Measurements from ENCODE around the gene C11orf98. TPM values are rescaled to one million over a fixed set of nuclear protein-coding genes. Genes with fewer than 3 reads are reported as not detected.

C11orf98 gene
- total RNA-seq, 1 experiment from 2014 or later, result 81.2 TPM

DNA sequence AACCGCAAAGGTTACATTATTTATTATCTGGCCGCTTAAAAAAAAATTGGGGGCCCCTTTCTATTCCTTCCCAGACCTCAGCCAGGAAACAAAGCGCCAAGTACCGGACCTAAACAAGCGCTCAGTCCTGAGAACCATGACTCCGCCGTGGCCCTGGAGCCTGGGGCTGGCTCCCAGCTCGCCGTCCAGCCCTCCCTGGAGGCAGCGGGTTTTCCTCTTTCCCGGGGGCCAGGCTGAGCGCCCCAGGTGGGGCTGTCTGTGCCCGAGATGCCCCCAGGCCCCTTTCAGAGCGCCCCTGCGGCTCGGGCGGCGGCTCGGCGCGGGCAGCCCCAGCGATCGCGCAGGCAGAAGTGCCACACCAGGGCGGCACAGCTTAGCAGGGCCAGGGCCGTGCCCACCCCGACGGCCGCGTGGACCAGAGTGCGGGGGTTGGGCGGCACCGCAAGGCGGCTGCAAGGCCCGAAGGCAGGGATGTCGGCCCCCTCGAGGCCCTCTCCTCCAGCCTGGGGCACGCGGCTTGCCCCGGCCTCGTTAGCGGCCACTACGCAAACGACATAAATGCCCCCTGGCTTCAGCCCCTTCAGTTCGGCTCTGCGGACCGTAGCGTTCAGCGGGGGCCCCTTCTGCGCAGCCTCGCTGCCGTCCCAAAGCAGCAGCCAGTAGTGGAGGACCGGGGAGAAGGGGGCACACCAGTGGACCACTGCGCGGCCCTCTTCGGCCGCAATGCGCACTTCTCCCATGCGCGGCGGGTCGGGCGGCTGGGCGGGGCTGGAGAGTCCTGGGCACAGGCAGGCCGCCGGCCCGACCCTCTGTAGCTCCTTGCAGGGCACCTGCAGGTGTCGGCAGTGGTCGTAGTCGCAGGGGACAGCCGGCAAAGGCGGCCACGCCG lies 22.7 kb upstream of the C11orf98 start:
- Mint-ChIP-seq H3K27ac (ENCODE audit: low read depth, unreplicated experiment) (no peak overlapping the region), H3K9me3 (ENCODE audit: unreplicated experiment) (no peaks in the 10 kb centered on the region), H3K27me3 (ENCODE audit: insufficient read depth, unreplicated experiment) (no peaks in the 10 kb centered on the region), H3K4me3 (ENCODE audit: unreplicated experiment) (no peak overlapping the region), H3K36me3 (ENCODE audit: insufficient read depth, unreplicated experiment) (peaks cover 38% of the 10 kb centered on the region), H3K4me1 (ENCODE audit: insufficient read depth, unreplicated experiment) (peaks cover 19% of the 10 kb centered on the region)
- TF ChIP-seq, protein P1, sequence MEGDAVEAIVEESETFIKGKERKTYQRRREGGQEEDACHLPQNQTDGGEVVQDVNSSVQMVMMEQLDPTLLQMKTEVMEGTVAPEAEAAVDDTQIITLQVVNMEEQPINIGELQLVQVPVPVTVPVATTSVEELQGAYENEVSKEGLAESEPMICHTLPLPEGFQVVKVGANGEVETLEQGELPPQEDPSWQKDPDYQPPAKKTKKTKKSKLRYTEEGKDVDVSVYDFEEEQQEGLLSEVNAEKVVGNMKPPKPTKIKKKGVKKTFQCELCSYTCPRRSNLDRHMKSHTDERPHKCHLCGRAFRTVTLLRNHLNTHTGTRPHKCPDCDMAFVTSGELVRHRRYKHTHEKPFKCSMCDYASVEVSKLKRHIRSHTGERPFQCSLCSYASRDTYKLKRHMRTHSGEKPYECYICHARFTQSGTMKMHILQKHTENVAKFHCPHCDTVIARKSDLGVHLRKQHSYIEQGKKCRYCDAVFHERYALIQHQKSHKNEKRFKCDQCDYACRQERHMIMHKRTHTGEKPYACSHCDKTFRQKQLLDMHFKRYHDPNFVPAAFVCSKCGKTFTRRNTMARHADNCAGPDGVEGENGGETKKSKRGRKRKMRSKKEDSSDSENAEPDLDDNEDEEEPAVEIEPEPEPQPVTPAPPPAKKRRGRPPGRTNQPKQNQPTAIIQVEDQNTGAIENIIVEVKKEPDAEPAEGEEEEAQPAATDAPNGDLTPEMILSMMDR (IDR thresholded peaks at IDR 0.05; ENCODE audit: unreplicated experiment), result no peak
- intact Hi-C loops (cut with micrococcal nuclease), result no loop called here
- ChIA-PET POLR2A (interaction anchor here (0.6 to 1.7 kb wide), 5 partner anchors 16 to 1582 kb away, joined by 3 to 4 read pairs (median 3); partner anchors contain the start of genes TAF6L and UQCC3), CTCF (no interaction called here)
- DNase-seq (ENCODE audit: unreplicated experiment), result no peak
- no TSS peak for BruUV-seq (replicated peaks)

DNA sequence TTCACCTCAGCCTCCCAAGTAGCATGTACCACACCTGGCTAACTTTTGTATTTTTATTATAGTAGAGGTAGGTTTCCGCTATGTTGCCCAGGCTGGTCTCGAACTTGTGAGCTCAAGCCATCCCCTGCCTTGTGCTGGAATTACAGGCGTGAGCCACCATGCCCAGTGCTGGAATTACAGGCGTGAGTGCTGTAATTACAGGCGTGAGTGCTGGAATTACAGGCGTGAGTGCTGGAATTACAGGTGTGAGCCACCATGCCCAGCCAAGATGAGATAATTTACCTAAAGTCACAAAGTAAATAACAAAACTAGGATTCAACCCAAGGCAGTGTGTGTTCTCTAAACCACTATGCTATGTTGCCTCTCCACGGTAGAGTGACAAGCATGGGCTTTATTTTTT lies 17.5 kb upstream of the C11orf98 start:
- CTCF ChIA-PET, result interaction anchor here (1.1 kb wide), 1 partner anchor 41 kb away, joined by 6 read pairs; no protein-coding TSS in a partner anchor
- intact Hi-C loops (cut with micrococcal nuclease), result no loop called here
- Mint-ChIP-seq H3K9me3 (ENCODE audit: unreplicated experiment) (no peaks in the 10 kb centered on the region), H3K4me1 (ENCODE audit: insufficient read depth, unreplicated experiment) (peaks cover 14% of the 10 kb centered on the region), H3K36me3 (ENCODE audit: insufficient read depth, unreplicated experiment) (peaks cover 11% of the 10 kb centered on the region), H3K27me3 (ENCODE audit: insufficient read depth, unreplicated experiment) (no peaks in the 10 kb centered on the region), H3K4me3 (ENCODE audit: unreplicated experiment) (no peak overlapping the region), H3K27ac (ENCODE audit: low read depth, unreplicated experiment) (no peak overlapping the region)
- POLR2A ChIA-PET, result no interaction called here
- TF ChIP-seq, protein P1 (IDR thresholded peaks at IDR 0.05; ENCODE audit: unreplicated experiment), result no peak
- DNase-seq (ENCODE audit: unreplicated experiment), result no peak
- no TSS peak for BruUV-seq (replicated peaks)

DNA sequence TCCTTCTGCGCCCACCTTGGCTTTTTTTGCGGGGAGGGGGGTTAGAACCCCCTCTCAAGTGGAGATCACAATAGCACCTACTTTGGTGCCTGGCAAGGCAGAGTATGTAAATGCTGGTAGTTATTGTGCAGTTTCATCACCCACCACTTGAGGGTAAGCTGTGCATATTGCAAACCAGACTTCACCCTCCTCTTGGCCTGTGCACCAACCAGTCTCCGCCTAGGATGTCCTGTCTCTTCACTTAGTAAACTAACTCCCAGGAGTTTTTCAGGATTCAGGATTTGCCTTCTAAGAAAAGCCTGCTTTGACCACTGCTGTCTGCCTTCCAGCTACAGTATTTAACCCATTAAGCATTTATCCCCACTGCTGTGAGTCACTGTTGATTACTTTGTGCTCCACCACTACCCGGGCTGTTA lies 15.8 kb upstream of the C11orf98 start:
- TF ChIP-seq, protein P1 (IDR thresholded peaks at IDR 0.05; ENCODE audit: unreplicated experiment), result peak; percentile 42
- CTCF ChIA-PET, result interaction anchor here (0.6 to 3.0 kb wide), 33 partner anchors 9 to 344 kb away, joined by 3 to 72 read pairs (median 4); partner anchors contain the start of genes ASRGL1, BSCL2, GNG3 and HNRNPUL2
- POLR2A ChIA-PET, result interaction anchor here (0.6 to 7.1 kb wide), 30 partner anchors 9 to 1353 kb away, joined by 3 to 132 read pairs (median 5); partner anchors contain the start of genes C11orf98, CSKMT, GANAB and HNRNPUL2
- peaks cover 22% of the 10 kb centered on the region for H3K4me1 Mint-ChIP-seq (ENCODE audit: insufficient read depth, unreplicated experiment)
- H3K27ac Mint-ChIP-seq (ENCODE audit: low read depth, unreplicated experiment), result no peak overlapping the region
- peak overlapping the region; percentile 45 for H3K4me3 Mint-ChIP-seq (ENCODE audit: unreplicated experiment)
- no peaks in the 10 kb centered on the region for H3K9me3 Mint-ChIP-seq (ENCODE audit: unreplicated experiment)
- no peaks in the 10 kb centered on the region for H3K27me3 Mint-ChIP-seq (ENCODE audit: insufficient read depth, unreplicated experiment)
- BruUV-seq (replicated peaks), result no TSS peak
- peaks cover 27% of the 10 kb centered on the region for H3K36me3 Mint-ChIP-seq (ENCODE audit: insufficient read depth, unreplicated experiment)
- peak; percentile 77 for DNase-seq (ENCODE audit: unreplicated experiment)
- intact Hi-C loops (cut with micrococcal nuclease), result loop anchor here (2.0 kb wide), 1 partner anchor 14 kb away; no protein-coding TSS in a partner anchor

Data from MCF 10A (cell line).